Limb (tissue), 2 donors: Measurements from ENCODE around the gene TACC3.

Source experiments
- DNase-seq, 2 donors: peaks; one replicate each; pipeline ENCODE4 v3.0.0-alpha.2; 2016; ENCODE audit errors: extremely low spot score in 2 of 2

TACC3 gene

GRCh38 chr4:1790005-1790404 lies 68.7 kb downstream of the TACC3 start:
- no peak for DNase-seq

DNA sequence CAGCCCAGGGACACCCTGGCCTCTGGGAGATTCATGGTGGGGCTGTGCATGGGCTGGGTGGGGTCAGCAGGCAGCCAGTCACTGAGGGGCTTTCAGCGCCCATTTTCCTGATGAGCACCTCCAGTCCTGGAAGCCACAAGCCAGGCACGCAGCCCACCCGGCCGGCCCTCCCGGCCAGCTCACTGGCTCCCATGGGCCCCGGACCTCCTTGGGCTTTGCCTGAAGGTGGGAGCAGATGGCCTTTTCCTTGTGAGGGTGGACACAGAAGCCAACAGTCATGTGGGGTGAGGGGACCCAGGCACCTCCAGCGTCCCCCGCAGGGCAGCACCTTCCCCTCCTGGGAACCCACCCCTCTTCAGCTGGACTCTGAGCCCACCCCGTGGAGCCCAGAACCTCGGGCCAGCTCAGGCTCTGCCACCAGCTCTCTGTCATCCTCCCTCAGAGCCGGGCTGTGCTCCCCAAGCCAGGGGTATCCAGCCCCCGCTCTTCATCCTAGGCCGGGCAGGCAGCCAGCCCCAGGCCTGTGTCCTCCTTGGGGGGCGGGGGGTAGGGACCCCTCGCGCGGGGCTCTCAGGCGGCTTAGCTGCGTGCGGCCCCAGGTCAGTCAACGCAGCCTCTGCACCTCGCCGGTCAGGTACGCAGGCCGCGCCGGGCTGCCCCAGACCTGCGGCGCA lies 71.0 kb downstream of the TACC3 start:
- DNase-seq, result no peak

- peak; percentile 24 to 73 for DNase-seq
Observed at GRCh38 chr4:1792832-1793495, 71.6 kb downstream of the TACC3 start, which contains the start of gene FGFR3. Gene FGFR3, plus strand, starts transcription at chr4:1793293. Its CDS starts 642 bp downstream, at chr4:1793935.

DNA sequence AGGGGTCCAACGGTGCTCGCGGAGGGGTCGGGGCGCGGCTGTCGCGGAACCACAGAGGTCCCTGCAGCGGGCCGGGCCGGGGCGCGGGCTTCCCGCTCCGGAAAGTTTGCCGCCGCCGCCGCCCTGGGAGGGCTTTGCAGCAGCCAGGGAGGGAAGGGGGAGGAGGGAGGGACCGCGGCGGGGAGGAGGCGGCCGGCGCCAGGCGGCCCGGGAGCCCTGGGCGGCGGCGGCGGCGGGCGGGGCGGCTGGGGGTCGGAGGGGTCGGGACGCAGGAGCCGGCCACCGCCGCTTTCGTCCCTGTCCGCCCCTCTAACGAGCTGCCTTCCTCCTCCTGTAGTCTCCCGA lies 72.1 kb downstream of the TACC3 start:
- peak in 1 of 2 donors; percentile 71 for DNase-seq

DNA sequence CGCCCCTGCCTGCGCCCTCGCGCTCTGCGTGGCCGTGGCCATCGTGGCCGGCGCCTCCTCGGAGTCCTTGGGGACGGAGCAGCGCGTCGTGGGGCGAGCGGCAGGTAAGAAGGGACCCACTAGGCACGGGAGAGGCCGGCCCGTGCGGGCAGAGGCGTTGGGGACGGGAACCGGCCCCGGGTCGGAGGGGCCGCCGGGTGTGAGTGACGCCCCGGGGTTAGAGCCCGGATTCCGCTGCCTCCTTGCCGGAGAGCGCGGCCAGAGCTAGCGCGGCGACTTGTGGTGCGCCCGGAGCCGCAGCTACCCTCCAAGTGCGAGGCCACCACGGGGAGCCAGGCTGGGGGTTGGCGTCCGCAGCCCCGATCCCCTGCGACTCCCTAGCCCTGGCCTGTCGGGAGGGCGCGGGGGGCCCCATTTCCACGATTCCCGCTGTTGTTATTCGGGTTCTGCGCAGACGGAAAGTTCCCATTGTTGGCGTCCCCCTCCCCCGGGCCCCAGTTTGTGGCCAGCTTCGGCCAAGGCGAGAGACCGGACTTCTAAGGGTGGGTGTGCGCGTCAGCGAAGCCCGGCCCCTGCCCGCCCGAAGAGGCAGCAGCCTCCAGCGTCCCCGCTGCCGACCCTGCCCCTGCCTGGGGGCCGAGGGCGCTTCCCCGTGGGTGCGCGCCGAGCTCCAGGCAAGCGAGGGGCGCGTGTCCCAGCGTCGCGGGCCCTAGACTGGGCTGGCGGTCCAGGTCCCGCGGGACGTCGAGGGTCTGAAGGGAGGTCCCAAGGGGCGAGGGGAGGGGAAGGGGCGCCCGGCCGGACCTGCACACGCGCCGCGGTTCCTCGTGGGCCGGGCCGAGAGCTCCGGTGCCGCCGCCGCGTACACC lies 72.9 kb downstream of the TACC3 start:
- no peak for DNase-seq
